HepG2 (cell line): ENCODE measurements around the gene CNN3. TPM values are rescaled to one million over a fixed set of nuclear protein-coding genes. Genes with fewer than 3 reads are reported as not detected.
A peak's percentile ranks its signal among the peaks of the same experiment; 100 is the strongest.

Experiments used
- AKNA ChIP-seq: sonication (generic); formaldehyde crosslinking; IDR thresholded peaks from 2 replicates; pipeline ENCODE4 v1.4.0; 2020; ENCODE audit warnings: missing genetic modification reagents, borderline replicate concordance
- ARID5B ChIP-seq: IDR thresholded peaks from 2 replicates; pipeline ENCODE4 v1.4.0; 2020; ENCODE audit warnings: mild to moderate bottlenecking, missing genetic modification reagents
- CAMTA2 ChIP-seq: sonication (generic); formaldehyde crosslinking; IDR thresholded peaks from 2 replicates; pipeline ENCODE4 v1.4.0; 2020; ENCODE audit warnings: mild to moderate bottlenecking, missing genetic modification reagents, borderline replicate concordance
- EP300 ChIP-seq, 3 experiments: sonication (generic) in 1 of 3; formaldehyde crosslinking in 1 of 3; IDR thresholded peaks; 2 replicates each; pipeline versions ENCODE4 v1.5.1 to v1.6.1; 2011 to 2020; ENCODE audit warnings: low read depth in 2 of 3, low read length in 2 of 3, borderline replicate concordance in 1 of 3, improper control_type of control experiment in 1 of 3, mild to moderate bottlenecking in 1 of 3, missing genetic modification reagents in 1 of 3, moderate library complexity in 1 of 3
- HDAC1 ChIP-seq: sonication (generic); formaldehyde crosslinking; IDR thresholded peaks from 2 replicates; pipeline ENCODE4 v1.5.1; 2020; ENCODE audit warnings: mild to moderate bottlenecking, missing genetic modification reagents
- KLF16 ChIP-seq, 2 experiments: sonication (generic) in 1 of 2; formaldehyde crosslinking in 1 of 2; IDR thresholded peaks; 2 replicates each; pipeline versions ENCODE4 v1.6.1 to v1.8.0; 2016 to 2023; ENCODE audit warnings: missing genetic modification reagents in 2 of 2, missing compliant biosample characterization in 1 of 2
- MED13 ChIP-seq: sonication (generic); formaldehyde crosslinking; IDR thresholded peaks from 2 replicates; pipeline ENCODE4 v1.5.0; 2020; ENCODE audit warnings: missing genetic modification reagents
- MZF1 ChIP-seq: sonication (generic); formaldehyde crosslinking; IDR thresholded peaks from 2 replicates; pipeline ENCODE4 v1.8.1; 2023; ENCODE audit warnings: mild to moderate bottlenecking, missing genetic modification reagents, borderline replicate concordance
- NKX3-1 ChIP-seq: sonication (generic); formaldehyde crosslinking; IDR thresholded peaks from 2 replicates; pipeline ENCODE4 v1.5.0; 2020; ENCODE audit warnings: missing genetic modification reagents
- NONO ChIP-seq, 2 experiments: fragments of 450-650 bp in 1 of 2; sonication (generic) in 1 of 2; formaldehyde crosslinking in 1 of 2; IDR thresholded peaks in 1 of 2; conservative IDR thresholded peaks in 1 of 2; 2 replicates each; pipeline versions ENCODE4 v1.6.1 to v1.8.0; 2017 to 2022; ENCODE audit warnings: mild to moderate bottlenecking in 1 of 2, missing genetic modification reagents in 1 of 2, moderate library complexity in 1 of 2
- NPAS2 ChIP-seq: sonication (generic); formaldehyde crosslinking; IDR thresholded peaks from 2 replicates; pipeline ENCODE4 v1.8.0; 2022; ENCODE audit warnings: mild to moderate bottlenecking, missing genetic modification reagents, borderline replicate concordance
- RNF219 ChIP-seq: sonication (generic); formaldehyde crosslinking; IDR thresholded peaks from 2 replicates; pipeline ENCODE4 v1.5.0; 2020; ENCODE audit warnings: mild to moderate bottlenecking, missing genetic modification reagents
- ZNF124 ChIP-seq: sonication (generic); formaldehyde crosslinking; IDR thresholded peaks from 2 replicates; pipeline ENCODE4 v1.4.0; 2020; ENCODE audit warnings: missing genetic modification reagents
- ZNF614 ChIP-seq: IDR thresholded peaks from 2 replicates; pipeline ENCODE4 v1.6.1; 2018; ENCODE audit warnings: missing biosample characterization, missing genetic modification reagents, inconsistent platforms, borderline replicate concordance
- ZNF780A ChIP-seq: sonication (generic); formaldehyde crosslinking; IDR thresholded peaks from 2 replicates; pipeline ENCODE4 v1.8.0; 2022; ENCODE audit warnings: mild to moderate bottlenecking, missing genetic modification reagents, moderate library complexity
- ZSCAN22 ChIP-seq: sonication (generic); formaldehyde crosslinking; IDR thresholded peaks from 2 replicates; pipeline ENCODE4 v1.4.0; 2020; ENCODE audit warnings: mild to moderate bottlenecking, missing genetic modification reagents
- polyA plus RNA-seq, 8 experiments: library from polyadenylated mRNA; depleted of rRNA in 3 of 8; stranded (reverse) in 7 of 8; unstranded in 1 of 8; fragments of >200 nt; fragmentation: Illumina TruSeq in 4 of 8; extraction: Trizol in 4 of 8; gene quantifications; 2 replicates each; pipeline versions ENCODE4 v1.2.1 to v1.2.3, GENCODE V29; 2011 to 2016; ENCODE audit warnings: low read depth in 4 of 8, missing spikeins in 1 of 8, mixed read lengths in 1 of 8; ENCODE audit not compliant: insufficient read depth in 1 of 8
- total RNA-seq, 5 experiments: library from RNA; depleted of rRNA; stranded (reverse); fragments of >200 nt; fragmentation: Illumina TruSeq; extraction: Trizol; gene quantifications; 2 replicates each; pipeline ENCODE4 v1.2.3, GENCODE V29; 2016; ENCODE audit warnings: low read depth in 1 of 5

CNN3 gene
- total and polyA plus RNA-seq, 2 of the 13 experiments (the other 11 are each of a cell fraction or from before 2014, with no cell fraction given), result 113 to 223 TPM

- no peak for TF ChIP-seq HDAC1 (CRISPR knock-in tag)
- peak; percentile 69; the same call in 1 of the 2 replicates for TF ChIP-seq ZNF614 (CRISPR knock-in tag)
- TF ChIP-seq NPAS2 (CRISPR knock-in tag), result no peak
- TF ChIP-seq CAMTA2 (CRISPR knock-in tag), result no peak
- no peak for TF ChIP-seq RNF219 (CRISPR knock-in tag)
- TF ChIP-seq MED13 (CRISPR knock-in tag), result no peak
- TF ChIP-seq AKNA (CRISPR knock-in tag), result no peak
- TF ChIP-seq ZSCAN22 (CRISPR knock-in tag), result no peak
- no peak for TF ChIP-seq NKX3-1
- TF ChIP-seq KLF16 (CRISPR knock-in tag; IDR thresholded peaks at IDR 0.05), result 0 out of 4 replicates have a peak, but pooled peaks of 1 of the 2 experiments have one; percentile 47
- peak; percentile 52; the same call in 1 of the 2 replicates for TF ChIP-seq ARID5B (CRISPR knock-in tag)
- TF ChIP-seq ZNF780A (CRISPR knock-in tag), result no peak
- no peak for TF ChIP-seq NONO (IDR thresholded peaks at IDR 0.05)
- 0 out of 2 replicates have a peak, but pooled peaks have one; percentile 12 for TF ChIP-seq NONO (CRISPR knock-in tag; conservative IDR thresholded peaks at IDR 0.05)
- TF ChIP-seq EP300 (IDR thresholded peaks at IDR 0.05; ENCODE audit: low read depth in 2 of 2, low read length in 2 of 2), result no peak
- TF ChIP-seq EP300 (CRISPR knock-in tag; IDR thresholded peaks at IDR 0.05; ENCODE audit: borderline replicate concordance), result no peak
- no peak for TF ChIP-seq ZNF124 (CRISPR knock-in tag)
- TF ChIP-seq MZF1 (CRISPR knock-in tag), result no peak
These were observed 72.2 kb downstream of the CNN3 start (continued) for GRCh38 chr1:94854458-94855306.
